TTC549 (cell line): Measurements from ENCODE around the gene NUFIP2.
"Not testable (repeated sequence)": the region's sequence is repeated elsewhere in the genome, so short reads cannot be mapped to it uniquely, and the experiment has no call there.

Source experiments
- FAIRE-seq: peaks from 2 replicates; lab custom pipeline; 2012; peaks lifted over from hg19 to GRCh38; lab: Jason Lieb, UNC

The NUFIP2 gene

GRCh38 chr17:29293890-29294579 lies at the start of gene NUFIP2:
TSS of gene NUFIP2 (minus strand) at chr17:29294148. CDS start at chr17:29294059, 89 bp downstream.
- peak; percentile 92 for FAIRE-seq

GRCh38 chr17:29342158-29342765 lies 48.3 kb upstream of the NUFIP2 start:
- FAIRE-seq: no peak

- FAIRE-seq: no peak
These were observed 47.8 kb upstream of the NUFIP2 start for GRCh38 chr17:29341726-29342125.

- not testable (repeated sequence) for FAIRE-seq
These were observed 45.1 kb upstream of the NUFIP2 start for GRCh38 chr17:29339016-29339415.

GRCh38 chr17:29331708-29332085 lies 37.7 kb upstream of the NUFIP2 start:
- FAIRE-seq: no peak

- FAIRE-seq: no peak
These were observed 37.2 kb upstream of the NUFIP2 start for GRCh38 chr17:29331075-29331707.

- no peak for FAIRE-seq
These were observed 33.5 kb upstream of the NUFIP2 start for GRCh38 chr17:29327412-29327811.

- no peak for FAIRE-seq
These were observed 32.3 kb upstream of the NUFIP2 start for GRCh38 chr17:29326023-29326813.

- FAIRE-seq: no peak
These were observed 28.4 kb upstream of the NUFIP2 start for GRCh38 chr17:29322363-29322762.

- no peak for FAIRE-seq
These were observed 9.4 kb upstream of the NUFIP2 start for GRCh38 chr17:29303386-29303785.

- FAIRE-seq: no peak
These were observed 5.1 kb upstream of the NUFIP2 start for GRCh38 chr17:29299031-29299430.

- FAIRE-seq: no peak
These were observed 1.5 kb upstream of the NUFIP2 start for GRCh38 chr17:29295420-29295819.

GRCh38 chr17:29294580-29294900 lies 592 bp upstream of the NUFIP2 start:
- no peak for FAIRE-seq

GRCh38 chr17:29292992-29293889 lies 707 bp downstream of the NUFIP2 start:
- no peak for FAIRE-seq

- no peak for FAIRE-seq
These were observed 1.6 kb downstream of the NUFIP2 start for GRCh38 chr17:29292071-29292991.

- FAIRE-seq: peak; percentile 61
These were observed 2.7 kb downstream of the NUFIP2 start for GRCh38 chr17:29291163-29291752.

GRCh38 chr17:29289852-29290251 lies 4.1 kb downstream of the NUFIP2 start:
- FAIRE-seq: no peak

- no peak for FAIRE-seq
These were observed 10.0 kb downstream of the NUFIP2 start for GRCh38 chr17:29283961-29284360.

- no peak for FAIRE-seq
These were observed 10.5 kb downstream of the NUFIP2 start for GRCh38 chr17:29283496-29283895.

- FAIRE-seq: no peak
These were observed 14.4 kb downstream of the NUFIP2 start for GRCh38 chr17:29279397-29280070.
